HG03442 (cell line): Measurements from ENCODE around the gene TMEM63C.
A peak's percentile ranks its signal among the peaks of the same experiment; 100 is the strongest.

Experiments used
- ATAC-seq: cut with Tn5 transposase; IDR thresholded peaks from one replicate; pipeline ENCODE4 v1.9.1; 2021; ENCODE audit warnings: mild to moderate bottlenecking, moderate library complexity; ENCODE audit not compliant: unreplicated experiment

The TMEM63C gene

DNA sequence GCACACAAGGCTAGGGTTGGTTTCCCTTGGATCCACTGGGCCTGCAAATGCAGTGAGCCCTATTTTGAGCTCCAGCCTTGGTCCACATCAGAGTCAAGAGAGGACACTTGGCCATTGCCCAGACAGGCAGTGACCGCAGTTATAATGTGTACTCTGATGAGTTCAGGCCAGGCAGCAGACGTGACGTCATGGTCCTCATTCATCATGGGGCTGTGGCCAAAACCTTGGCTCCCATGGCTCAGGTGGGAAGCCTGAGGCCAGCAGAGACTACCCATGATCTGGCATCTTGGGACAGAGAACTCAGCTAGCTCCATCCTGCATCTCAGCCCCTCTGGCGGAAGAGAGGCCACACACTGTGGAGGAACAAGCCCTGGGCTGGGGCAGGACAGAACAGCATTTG, 16.4 kb downstream of the TMEM63C start:
- no peak for ATAC-seq

DNA sequence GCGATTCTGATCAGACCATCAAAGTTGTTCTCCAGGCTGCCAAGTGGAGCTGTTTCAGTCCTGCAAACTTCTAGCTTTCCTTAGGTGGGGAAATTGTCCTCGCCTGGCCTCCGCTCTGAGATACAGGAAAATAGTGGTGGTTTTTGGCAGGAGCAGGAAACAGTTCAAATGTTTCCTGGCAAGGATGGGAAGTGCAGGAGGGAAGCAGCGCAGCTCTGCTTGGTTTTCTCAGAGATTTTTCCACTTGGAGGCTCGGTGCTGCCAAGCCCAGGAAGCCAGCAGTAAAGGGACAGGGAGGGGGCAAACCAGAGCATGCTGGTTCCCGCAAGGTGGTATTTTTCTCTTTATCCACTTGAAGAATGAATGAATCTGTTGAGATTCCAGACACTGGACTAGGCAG, 17.0 kb downstream of the TMEM63C start:
- ATAC-seq: no peak

DNA sequence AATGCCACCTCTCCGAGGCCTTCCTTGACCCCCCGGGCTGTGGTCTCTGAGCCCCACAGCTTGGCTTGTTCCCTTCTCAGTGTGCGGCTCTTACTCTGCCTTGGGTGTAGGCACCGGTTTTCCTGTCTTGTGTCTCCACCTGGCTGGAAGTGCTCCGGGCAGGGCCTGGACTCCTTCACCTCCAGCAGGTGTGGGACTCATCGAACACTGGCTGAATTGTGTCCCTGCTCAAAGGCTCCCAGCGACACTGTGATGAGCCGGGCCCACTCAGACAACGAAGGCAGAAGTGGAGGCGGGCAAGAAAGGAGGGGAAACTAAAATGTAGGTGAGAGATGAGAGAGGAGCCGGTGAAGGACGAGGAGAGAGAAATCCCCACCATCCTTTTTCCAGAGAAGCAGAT, 18.0 kb downstream of the TMEM63C start:
- ATAC-seq: no peak

DNA sequence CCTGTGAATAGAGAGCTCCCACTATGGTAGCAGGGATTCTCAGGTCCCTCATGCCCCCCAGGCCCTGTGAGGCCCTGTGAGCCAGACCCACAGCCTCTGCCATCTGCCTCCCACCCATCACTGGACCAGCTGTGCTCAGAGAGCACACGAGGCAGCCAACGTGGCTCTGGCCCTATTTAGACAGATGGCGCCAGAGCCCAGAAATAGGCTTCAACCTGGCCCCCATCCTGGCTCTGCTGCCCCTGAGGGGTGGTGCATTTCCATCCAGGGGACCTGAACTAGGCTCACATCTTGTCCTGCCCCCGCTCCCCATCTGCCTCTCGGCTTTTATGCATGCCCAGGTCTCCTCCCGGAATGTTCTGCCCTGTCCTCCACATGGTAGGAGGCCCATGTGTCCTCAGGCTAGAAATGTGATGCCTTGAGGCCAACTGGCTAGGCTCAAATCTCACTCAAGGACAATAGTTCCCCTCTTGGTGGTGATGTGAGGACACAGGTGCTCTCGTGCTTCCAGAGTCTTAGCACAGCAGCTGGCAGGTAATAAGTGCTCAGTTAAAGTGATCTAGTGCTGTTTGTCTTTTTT, 18.9 kb downstream of the TMEM63C start:
- ATAC-seq: no peak

DNA sequence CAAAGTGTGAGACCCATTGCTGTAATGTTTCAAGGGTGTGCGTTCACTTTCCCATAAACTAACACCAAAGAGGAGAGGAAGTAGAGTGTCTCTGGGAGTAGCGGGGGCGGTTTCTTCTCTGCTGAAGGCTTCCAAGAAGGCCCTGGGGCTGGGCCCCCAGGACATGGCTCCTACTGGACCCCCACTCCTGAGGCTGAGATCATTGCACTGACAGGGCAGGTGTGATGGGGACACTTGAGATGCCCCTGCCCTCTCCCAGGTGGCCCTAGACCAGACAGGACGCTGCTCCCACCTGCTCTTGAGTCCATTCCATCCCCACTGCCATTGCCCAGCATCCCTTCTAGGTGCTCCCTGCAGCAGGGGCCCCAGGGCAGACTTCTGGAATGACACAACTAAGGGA, 20.1 kb downstream of the TMEM63C start:
- no peak for ATAC-seq

DNA sequence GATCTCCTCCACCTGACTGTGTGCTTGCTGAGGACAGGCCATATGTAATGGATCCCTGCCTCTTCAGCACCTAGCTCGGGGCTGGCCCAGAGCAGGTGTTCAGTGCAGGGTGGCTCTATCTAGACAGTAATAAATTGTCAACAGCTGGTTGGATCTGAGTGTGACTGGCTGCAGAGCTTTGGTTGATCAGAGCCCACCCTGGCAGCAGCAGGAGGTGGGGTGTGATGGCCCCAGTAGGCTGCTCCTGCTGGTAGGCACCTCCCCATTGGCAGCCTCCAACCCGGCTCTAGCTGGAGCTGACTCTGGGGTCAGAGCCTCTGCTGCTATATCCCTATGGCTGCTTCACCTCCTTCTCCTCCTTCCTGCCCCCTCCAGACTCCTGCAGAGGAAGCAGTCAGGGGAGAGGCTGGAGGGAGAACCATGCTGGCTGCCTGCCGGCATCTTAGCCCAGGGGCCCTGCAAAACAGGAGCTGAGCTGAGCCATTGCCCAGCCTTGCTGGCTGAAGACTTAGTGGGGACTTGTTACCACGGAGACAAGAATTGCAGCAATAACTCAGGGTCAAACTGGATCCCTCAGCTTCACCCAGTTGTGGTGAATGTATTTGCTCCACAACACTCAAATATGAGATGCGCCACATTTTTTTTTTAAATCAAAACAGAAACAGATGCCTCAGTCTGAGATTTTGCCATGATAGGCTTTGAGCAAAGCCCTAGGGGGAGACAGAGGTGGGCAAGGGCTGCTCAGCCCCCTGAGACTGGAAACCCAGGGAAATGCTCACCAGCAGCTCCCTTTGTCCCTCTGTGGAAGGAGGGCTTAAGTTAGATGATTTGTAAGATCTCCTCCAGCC, 22.2 kb downstream of the TMEM63C start:
- no peak for ATAC-seq

DNA sequence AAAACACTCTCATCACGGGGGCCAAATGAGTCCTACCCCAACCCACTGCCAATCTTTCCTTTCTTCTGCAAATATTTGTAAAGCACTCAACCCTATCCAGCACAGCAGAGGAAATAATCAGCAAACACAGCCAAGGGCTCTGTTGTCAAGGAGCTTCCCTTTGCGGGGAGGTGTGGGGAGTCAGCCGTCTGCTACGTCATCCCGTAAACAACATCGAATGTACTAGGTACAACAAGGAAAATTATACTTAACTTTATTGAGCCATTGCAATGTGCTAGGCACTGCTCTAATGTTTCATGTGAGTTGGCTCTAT, 22.8 kb downstream of the TMEM63C start:
- no peak for ATAC-seq

DNA sequence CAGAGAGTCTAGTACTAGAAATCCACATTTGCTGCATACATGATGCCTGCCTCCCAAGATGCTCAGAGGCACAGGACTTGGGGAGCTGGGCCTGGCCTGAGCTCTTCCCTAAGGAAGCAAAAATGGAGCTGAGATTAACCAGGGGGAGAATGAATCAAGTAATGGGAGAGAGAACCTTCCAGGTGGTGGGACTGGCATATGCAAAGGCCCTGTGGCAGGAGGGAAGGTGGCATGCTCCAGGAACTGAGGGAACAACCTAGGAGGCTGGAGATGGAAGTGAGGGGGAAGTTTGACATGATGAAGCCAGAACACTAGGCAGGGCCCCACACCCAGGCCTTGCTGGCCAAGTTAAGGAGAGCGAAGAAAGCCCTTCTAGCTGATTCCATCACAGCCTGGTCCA, 23.3 kb downstream of the TMEM63C start:
- ATAC-seq: no peak

DNA sequence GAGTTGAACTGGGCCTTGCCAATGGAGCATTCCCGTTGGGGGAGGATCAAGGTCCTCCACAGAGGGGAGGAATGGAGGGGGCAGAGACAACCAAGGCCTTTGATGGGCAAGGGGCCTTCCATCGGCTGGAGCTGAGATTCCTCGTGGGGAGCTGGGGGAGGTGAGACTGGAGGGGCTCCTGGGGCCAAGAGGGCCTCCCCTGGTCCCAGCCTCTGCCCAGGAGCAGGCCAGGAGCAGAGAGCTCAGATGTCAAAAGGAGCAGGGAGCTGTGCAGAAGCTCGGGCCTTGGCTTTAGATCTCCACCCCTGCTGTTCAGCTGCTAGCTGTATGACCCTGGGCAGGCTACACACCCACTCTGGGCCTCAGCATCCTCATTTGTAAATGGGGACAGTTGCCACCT, 24.0 kb downstream of the TMEM63C start:
- no peak for ATAC-seq

DNA sequence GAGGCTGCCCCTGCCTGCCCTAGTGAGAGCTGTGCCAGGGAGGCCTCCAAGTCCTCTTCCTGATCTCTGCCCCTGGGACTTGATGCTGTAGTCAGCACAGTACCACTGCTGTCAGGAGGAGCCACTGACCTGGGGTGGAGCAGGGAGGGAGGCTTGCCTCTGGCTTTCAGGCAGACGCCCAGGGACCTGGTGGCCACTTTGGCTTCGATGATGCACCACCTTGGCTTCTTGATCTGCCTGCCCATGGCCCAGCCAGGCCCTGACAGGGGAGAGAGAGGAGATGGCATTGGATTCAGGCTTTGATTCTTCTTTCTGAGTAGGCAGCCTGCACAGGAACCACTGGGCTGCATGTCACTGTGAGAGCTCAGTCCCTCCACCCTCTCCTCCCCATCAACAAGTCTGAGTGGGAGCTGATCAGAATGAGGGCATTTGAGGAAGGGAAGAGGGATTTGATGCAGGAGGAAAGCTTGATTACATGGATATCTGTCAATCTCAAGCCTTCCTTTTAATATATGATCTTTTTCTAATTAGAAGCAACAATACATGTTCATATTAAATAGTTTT, 24.7 kb downstream of the TMEM63C start:
- no peak for ATAC-seq

DNA sequence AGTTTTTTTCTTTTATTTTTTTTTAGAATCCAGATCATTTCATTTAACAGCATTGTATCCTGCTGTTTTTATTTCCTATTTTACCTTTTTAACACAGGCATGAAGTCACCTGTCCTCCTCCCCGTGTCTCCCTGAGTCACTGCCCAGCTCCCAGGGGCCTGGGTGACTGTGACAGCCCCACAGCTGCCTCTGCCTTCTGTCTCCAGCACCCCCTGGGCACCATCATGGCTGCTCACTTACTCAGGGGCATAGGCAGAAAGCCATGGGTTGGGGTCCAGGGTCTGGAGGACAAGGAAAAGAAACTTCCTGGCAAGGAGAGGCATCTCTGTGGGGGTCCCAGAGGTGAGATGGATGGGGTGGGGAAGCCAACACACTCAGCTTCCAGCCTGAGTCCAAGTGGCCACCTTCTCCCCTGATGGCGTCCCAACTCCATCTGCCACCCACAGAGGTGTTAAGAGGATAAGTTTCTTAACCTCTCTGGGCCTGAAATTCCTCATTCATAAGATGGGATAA, 25.3 kb downstream of the TMEM63C start:
- no peak for ATAC-seq

DNA sequence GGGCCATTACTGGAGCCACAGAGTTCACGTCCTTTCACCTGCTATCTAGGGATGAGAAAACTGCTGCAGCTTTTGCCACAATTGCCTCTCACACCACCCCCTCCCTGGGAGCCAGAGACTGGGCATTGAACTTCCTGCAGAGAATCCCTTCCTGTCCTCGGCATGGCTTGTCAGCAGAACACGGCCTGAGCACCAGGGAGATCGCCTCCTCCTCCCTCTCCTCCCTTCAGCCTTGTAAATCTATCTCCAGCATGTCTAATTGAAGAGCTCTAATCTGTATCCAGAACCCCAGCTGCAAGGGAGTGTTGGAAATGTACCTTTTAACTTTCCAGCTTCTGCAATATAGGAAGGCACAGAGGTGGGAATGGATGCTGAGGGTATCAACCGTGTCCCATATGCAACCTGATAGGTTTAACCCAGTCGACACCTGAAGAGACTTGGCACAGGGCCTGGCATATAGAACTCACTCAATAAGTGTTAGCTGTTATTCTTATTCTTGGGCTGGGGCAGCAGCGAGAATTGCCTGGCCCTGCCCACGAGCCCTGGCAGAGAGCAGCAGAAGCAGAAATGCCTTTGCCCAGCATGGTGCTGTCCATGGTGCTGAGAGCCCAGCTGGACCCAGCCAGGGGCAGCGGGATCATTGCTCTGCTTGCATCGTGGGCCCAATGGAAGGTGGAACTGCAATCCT, 26.8 kb downstream of the TMEM63C start:
- ATAC-seq: no peak

DNA sequence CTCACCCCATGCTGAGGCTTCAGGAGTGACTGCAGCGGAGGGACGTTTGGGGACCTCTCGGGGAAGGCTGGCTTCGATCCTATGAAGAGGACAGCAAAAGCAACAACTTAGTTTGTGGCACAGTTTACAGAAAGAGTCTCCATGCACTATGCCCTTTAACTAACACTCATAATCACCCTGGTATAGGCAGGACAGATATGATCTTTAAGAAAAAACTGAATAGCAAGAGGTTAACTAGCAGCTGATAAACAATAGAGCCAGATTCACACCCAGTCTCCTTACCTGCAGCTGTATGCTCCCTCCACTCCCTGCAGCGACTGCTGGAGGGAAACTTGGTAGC, 27.4 kb downstream of the TMEM63C start:
- ATAC-seq: no peak

DNA sequence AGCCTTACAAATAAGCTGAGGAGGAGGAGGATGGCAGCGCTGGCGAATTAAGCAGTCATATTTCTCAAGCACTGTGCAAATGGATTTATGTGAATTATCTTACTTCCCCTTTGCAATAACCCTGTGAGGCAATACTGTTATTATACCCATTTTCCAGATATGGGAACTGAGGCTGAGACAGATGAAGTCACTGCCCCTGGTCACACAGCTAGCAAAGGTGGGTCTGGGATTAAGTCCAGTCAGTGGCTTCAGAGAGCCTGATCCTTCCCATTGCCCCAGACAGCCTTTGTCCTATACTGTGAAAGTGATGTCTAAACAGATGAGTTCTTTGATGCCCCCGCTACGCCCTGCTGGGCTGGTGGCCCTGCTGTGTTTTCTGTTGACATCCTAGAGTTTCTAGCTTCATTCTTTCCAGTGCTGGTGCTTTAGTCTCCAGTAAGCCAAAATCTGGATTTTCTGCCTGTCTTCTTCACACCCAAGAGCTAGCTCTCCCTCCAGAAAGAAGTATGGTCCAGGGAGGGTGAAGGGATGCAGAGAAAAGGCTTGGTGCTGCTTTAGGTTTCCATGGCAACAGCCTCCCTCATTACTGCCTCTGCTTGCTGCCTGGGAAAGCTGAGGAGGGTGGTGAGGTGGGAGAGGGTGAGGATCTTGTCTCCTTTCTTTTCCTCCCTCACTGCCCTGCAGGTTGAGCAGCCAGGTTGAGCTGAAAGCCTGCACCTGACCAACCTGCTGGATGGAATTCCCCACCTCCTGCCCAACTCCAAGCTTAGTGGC, 30.7 kb downstream of the TMEM63C start:
- ATAC-seq: no peak

DNA sequence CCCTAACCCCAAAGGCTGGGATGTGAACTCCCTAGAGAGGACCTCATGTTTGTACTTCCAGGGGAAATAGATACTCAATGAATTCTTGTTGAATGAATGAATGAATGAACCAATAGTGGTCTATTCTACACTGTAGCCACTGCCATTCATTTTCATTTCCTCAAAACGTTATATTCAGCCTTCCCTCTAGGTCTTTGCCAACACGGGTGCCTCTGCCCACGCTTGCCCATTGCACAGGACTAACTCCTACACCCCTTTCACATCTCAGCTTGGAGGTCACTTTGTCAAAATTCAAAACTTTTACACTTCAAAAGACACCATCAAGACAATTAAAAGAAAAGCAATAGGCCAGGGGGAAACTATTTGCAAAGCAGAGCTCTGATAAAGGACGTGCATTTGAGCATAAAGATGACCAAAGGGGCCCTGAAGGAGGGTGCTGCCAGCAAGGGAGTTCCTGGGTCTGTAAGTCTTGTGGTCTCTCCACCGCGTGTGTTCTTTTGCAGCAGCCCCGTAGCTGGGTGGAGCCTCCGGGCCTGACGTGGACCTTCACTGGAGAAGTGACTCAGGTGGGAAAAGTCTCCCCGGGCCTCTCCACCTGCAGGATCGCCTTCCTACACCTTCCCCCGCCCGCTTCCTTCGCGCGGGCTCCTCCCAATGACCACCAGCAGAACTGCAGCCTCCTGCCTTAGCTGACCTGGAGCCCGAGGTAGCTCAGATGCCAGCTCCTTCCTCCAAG, 31.5 kb downstream of the TMEM63C start:
- ATAC-seq: peak; percentile 72

DNA sequence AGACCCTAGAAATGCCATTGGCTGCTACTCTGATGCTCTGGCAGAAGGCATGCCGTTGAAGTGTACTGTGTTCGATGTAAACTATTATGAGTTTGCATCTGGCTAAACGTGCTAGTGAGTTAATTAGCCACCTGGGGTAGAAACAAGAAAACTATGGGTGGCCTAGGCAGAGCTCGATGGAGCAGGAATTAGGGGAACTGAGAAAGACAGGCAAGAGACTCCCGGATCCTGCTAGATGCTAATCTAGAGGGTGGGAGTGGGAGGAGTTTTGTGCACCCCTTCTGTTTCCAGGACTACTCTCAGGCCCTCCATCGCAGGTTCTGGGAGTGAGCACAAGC, 32.0 kb downstream of the TMEM63C start:
- no peak for ATAC-seq

DNA sequence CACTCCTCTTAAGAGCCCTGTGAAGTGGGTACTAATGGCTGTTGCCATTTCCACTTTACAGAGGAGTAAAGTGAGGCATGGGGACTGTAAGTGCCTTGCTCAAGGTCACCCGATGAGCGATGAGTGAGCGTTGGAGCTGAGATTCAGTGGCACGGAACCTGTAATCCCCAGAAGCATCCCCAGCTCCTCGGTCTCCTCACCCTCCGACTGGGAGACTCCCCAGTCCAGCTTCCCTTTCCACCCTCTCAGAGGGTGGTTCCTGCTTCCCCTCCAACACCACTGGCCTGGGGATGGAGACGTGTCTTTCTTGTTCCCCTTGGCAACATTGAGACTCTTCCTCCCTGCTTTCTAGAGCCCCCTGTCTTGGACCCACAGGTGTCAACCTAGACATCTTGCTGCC, 32.6 kb downstream of the TMEM63C start:
- ATAC-seq: no peak

DNA sequence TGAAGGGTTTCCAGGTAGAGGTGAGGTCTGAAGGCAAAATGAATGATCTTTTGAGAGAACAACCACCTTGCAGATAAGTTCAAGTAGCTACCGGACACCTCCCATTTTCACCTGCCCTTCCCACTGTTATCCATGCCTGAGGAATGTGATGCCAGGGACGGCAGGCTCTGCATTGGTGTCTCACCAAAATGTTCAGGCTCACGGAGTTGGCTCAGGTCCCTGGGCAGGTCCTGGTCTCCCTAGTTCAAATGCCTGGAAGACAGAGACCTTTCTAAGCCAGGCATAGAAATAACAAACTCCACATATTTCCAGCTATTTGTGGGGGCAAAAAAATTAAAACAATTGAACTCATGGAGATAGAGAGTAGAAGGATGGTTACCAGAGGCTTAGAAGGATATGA, 36.0 kb downstream of the TMEM63C start:
- ATAC-seq: no peak

DNA sequence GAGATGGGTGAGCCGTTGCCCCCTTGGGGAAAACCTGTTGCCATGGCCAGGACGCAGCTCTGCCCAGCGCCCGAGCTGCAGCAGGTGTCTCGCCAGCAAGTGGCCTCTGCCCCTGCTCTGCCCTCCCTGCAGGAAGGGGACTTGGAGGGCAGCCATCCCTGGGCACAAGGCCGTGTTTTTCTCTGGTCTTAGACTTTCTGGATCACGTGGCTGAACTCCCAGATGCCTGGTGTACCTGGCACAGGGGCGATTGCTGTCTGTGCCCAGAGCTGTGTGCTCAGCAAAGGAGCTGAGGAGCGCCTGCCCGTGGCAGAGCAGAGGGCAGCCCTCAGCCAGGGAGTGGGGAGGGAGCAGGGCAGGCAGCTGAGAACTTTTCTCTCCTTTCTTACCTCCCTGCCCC, 38.0 kb downstream of the TMEM63C start:
- no peak for ATAC-seq

DNA sequence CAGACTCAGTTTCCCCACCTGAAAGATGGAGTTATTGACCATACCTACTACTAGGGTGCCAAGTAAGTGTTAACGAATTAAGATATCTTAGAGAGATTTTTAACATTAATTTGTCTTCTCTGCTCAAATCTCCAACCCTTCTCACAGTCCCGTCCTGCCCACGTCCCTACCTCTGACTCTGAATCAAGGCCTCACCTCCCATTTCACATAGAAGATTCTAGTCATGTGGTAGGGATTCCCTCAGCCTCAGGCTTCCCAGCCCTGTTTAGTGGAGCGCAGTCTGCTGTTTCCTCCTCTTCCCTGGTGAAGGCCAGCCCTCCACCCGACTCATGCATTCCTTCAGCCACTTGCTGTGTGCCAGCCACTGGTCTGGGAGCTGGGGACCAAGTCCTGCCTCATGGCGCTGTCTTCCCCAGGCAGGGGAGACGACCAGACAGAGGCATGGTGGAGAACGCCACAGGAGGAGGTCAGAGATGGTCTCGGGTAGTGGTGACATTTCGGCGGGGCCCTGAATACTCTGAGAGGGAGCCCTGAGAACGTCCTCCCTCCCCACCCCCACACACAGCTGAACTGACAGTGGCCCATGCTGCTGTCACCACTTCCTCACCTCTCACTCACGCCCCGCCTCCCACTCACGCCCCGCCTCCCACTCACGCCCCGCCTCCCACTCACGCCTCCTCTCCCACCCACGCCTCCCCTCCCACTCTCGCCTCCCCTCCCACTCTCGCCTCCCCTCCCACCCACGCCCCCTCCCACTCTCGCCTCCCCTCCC, 38.8 kb downstream of the TMEM63C start:
- no peak for ATAC-seq
